Omental fat pad (tissue), 4 donors: Measurements from ENCODE around the gene NTRK1. TPM values are rescaled to one million over a fixed set of nuclear protein-coding genes. Genes with fewer than 3 reads are reported as not detected.

Source experiments
- ATAC-seq: fragments of 150-250 bp; one replicate; pipeline ENCODE4 v1.9.1; 2016; ENCODE audit warnings: mild to moderate bottlenecking, moderate library complexity; ENCODE audit not compliant: low FRiP score
- DNase-seq: peaks from one replicate; pipeline ENCODE4 v3.0.0-alpha.2; 2019; ENCODE audit warnings: low spot score
- CTCF ChIP-seq, 3 donors: fragments of 450-650 bp; IDR thresholded peaks; one replicate each; pipeline ENCODE4 v1.5.1; 2016 to 2017; ENCODE audit warnings: antibody characterized with exemption in 3 of 3, mild to moderate bottlenecking in 3 of 3, moderate library complexity in 2 of 3
- total RNA-seq, 4 donors: library from RNA; depleted of rRNA; stranded (reverse); fragments of >200 nt; gene quantifications; one replicate each; pipeline ENCODE4 v1.1.0, GENCODE V29; 2016

The NTRK1 gene
- total RNA-seq, 4 donors from 2014 or later = 1.3 to 6.3 (median 1.6) TPM

- TF ChIP-seq CTCF (IDR thresholded peaks at IDR 0.05) = peak in 1 of 3 donors; percentile 25
- DNase-seq = peak; percentile 83
- peak; percentile 85 for ATAC-seq
Measured at GRCh38 chr1:156892190-156893047, 31.8 kb downstream of the NTRK1 start.

- DNase-seq (no peak), ATAC-seq (no peak)
- TF ChIP-seq CTCF (IDR thresholded peaks at IDR 0.05) = no peak
Measured at GRCh38 chr1:156893048-156893953, 32.6 kb downstream of the NTRK1 start, which contains the start of gene PEAR1. Gene PEAR1 (plus strand): TSS chr1:156893718. CDS start chr1:156903927, 10,209 bp downstream.

- no peak for TF ChIP-seq CTCF (IDR thresholded peaks at IDR 0.05)
- DNase-seq = no peak
- no peak for ATAC-seq
Measured at GRCh38 chr1:156894001-156894400, 33.3 kb downstream of the NTRK1 start.

GRCh38 chr1:156894711-156895454, 34.2 kb downstream of the NTRK1 start:
- DNase-seq (no peak), ATAC-seq (no peak)
- TF ChIP-seq CTCF (IDR thresholded peaks at IDR 0.05) = no peak

DNA sequence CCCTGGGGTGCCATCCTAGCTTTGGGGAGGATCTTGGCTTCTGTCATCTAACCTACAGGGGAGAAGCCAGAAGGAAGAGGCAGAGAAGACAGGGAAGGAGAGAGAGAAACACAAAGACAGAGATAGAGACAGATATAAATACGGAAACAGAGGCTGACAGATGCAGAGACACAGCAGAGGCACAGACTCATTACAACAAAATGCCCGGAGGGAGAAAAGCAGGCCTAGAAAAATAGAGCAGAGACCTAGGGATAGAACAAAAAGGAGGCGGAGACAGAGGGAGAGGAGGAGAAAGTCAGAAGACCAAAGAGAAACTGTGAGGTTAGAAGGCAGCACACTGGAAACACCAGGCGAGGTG, 34.8 kb downstream of the NTRK1 start:
- DNase-seq = no peak
- no peak for TF ChIP-seq CTCF (IDR thresholded peaks at IDR 0.05)
- ATAC-seq = no peak

GRCh38 chr1:156895927-156896326, 35.3 kb downstream of the NTRK1 start:
- no peak for TF ChIP-seq CTCF (IDR thresholded peaks at IDR 0.05)
- no peak for ATAC-seq
- no peak for DNase-seq
